Suprapubic skin (tissue), 4 donors: ENCODE data around the gene SHISA9. TPM values are rescaled to one million over a fixed set of nuclear protein-coding genes. Genes with fewer than 3 reads are reported as not detected.

Experiments used
- DNase-seq, 2 donors: peaks; one replicate each; pipeline ENCODE4 v3.0.0-alpha.2; 2019; ENCODE audit warnings: low spot score in 2 of 2
- H3K27ac ChIP-seq: fragments of 200-600 bp; sonication (generic); one replicate; pipeline ENCODE4 v1.5.1; 2019
- H3K27me3 ChIP-seq: fragments of 200-600 bp; sonication (generic); one replicate; pipeline ENCODE4 v1.5.1; 2019
- H3K36me3 ChIP-seq: fragments of 200-600 bp; sonication (generic); one replicate; pipeline ENCODE4 v1.5.1; 2019
- H3K4me1 ChIP-seq: fragments of 200-600 bp; sonication (generic); one replicate; pipeline ENCODE4 v1.5.1; 2019
- H3K4me3 ChIP-seq: fragments of 200-600 bp; sonication (generic); one replicate; pipeline ENCODE4 v1.5.1; 2019; ENCODE audit warnings: mild to moderate bottlenecking
- H3K9me3 ChIP-seq: fragments of 200-600 bp; sonication (generic); one replicate; pipeline ENCODE4 v1.5.1; 2019
- CTCF ChIP-seq, 2 donors: fragments of 200-600 bp in 1 of 2; fragments of 450-650 bp in 1 of 2; sonication (generic) in 1 of 2; IDR thresholded peaks; one replicate each; pipeline ENCODE4 v1.5.1; 2016 to 2019; ENCODE audit warnings: antibody characterized with exemption in 2 of 2, mild to moderate bottlenecking in 1 of 2, moderate library complexity in 1 of 2
- EP300 ChIP-seq: sonication (generic); formaldehyde crosslinking; IDR thresholded peaks from one replicate; pipeline ENCODE4 v1.6.1; 2017; ENCODE audit warnings: antibody characterized with exemption
- POLR2A ChIP-seq, 2 donors: fragments of 450-650 bp; IDR thresholded peaks; one replicate each; pipeline ENCODE4 v1.6.1; 2017; ENCODE audit warnings: antibody characterized with exemption in 2 of 2, mild to moderate bottlenecking in 2 of 2, moderate library complexity in 2 of 2
- POLR2AphosphoS5 ChIP-seq, 3 donors: sonication (generic); formaldehyde crosslinking; IDR thresholded peaks; one replicate each; pipeline ENCODE4 v1.6.1; 2017; ENCODE audit warnings: antibody characterized with exemption in 3 of 3
- WGBS: methylation state at CpG from one replicate; pipeline ENCODE4 v1.1.5; 2018; 5-methylcytosine and 5-hydroxymethylcytosine counted together
- total RNA-seq, 4 donors: library from RNA; depleted of rRNA; stranded (reverse); fragments of >200 nt; gene quantifications; one replicate each; pipeline ENCODE4 v1.1.0, GENCODE V29; 2016

SHISA9 gene
- total RNA-seq, 4 donors from 2014 or later, result 0.26 to 1.9 (median 1.2) TPM

GRCh38 chr16:13165024-13165423, 263.6 kb downstream of the SHISA9 start:
- Histone ChIP-seq H3K36me3 (no peaks in the 10 kb centered on the region), H3K4me1 (no peaks in the 10 kb centered on the region), H3K27me3 (peaks cover 3% of the 10 kb centered on the region), H3K27ac (no peak overlapping the region), H3K4me3 (no peak overlapping the region), H3K9me3 (no peaks in the 10 kb centered on the region)
- no peak for DNase-seq
- TF ChIP-seq POLR2A (IDR thresholded peaks at IDR 0.05) (no peak), CTCF (IDR thresholded peaks at IDR 0.05) (no peak), POLR2AphosphoS5 (IDR thresholded peaks at IDR 0.05) (no peak), EP300 (no peak)
- 77% methylated on average over 1 of the region's 1 CpG for WGBS

- 74% methylated on average over 4 of the region's 4 CpGs for WGBS
These were observed 266.7 kb downstream of the SHISA9 start for GRCh38 chr16:13168091-13168572.

GRCh38 chr16:13171313-13171712, 269.9 kb downstream of the SHISA9 start:
- H3K4me1 ChIP-seq, result no peaks in the 10 kb centered on the region
- WGBS, result 26% methylated on average over 4 of the region's 4 CpGs
- H3K36me3 ChIP-seq, result no peaks in the 10 kb centered on the region
- no peaks in the 10 kb centered on the region for H3K27me3 ChIP-seq
- H3K27ac ChIP-seq, result no peak overlapping the region
- H3K9me3 ChIP-seq, result no peaks in the 10 kb centered on the region
- TF ChIP-seq EP300 (no peak), POLR2A (IDR thresholded peaks at IDR 0.05) (no peak), CTCF (IDR thresholded peaks at IDR 0.05) (no peak), POLR2AphosphoS5 (IDR thresholded peaks at IDR 0.05) (no peak)
- H3K4me3 ChIP-seq, result no peak overlapping the region
- DNase-seq, result no peak

More at GRCh38 chr16:13168091-13168572, 266.7 kb downstream of the SHISA9 start:
- TF ChIP-seq EP300 (no peak), POLR2A (IDR thresholded peaks at IDR 0.05) (no peak), POLR2AphosphoS5 (IDR thresholded peaks at IDR 0.05) (no peak), CTCF (IDR thresholded peaks at IDR 0.05) (no peak)
- no peak for DNase-seq
- no peaks in the 10 kb centered on the region for H3K27me3 ChIP-seq
- H3K27ac ChIP-seq, result no peak overlapping the region
- H3K4me1 ChIP-seq, result no peaks in the 10 kb centered on the region
- H3K4me3 ChIP-seq, result no peak overlapping the region
- H3K9me3 ChIP-seq, result no peaks in the 10 kb centered on the region
- no peaks in the 10 kb centered on the region for H3K36me3 ChIP-seq

- Histone ChIP-seq H3K4me3 (no peak overlapping the region), H3K27me3 (peaks cover 6% of the 10 kb centered on the region), H3K4me1 (no peaks in the 10 kb centered on the region), H3K9me3 (no peaks in the 10 kb centered on the region), H3K27ac (no peak overlapping the region), H3K36me3 (no peaks in the 10 kb centered on the region)
- 36% methylated on average over 3 of the region's 3 CpGs for WGBS
- no peak for DNase-seq
- no peak for TF ChIP-seq POLR2AphosphoS5 (IDR thresholded peaks at IDR 0.05)
These were observed 275.3 kb downstream of the SHISA9 start for GRCh38 chr16:13176711-13177110.

GRCh38 chr16:13178318-13178717, 276.9 kb downstream of the SHISA9 start:
- H3K4me1 ChIP-seq, result no peaks in the 10 kb centered on the region
- H3K27me3 ChIP-seq, result peaks cover 6% of the 10 kb centered on the region
- TF ChIP-seq POLR2A (IDR thresholded peaks at IDR 0.05), result no peak
- no peak for TF ChIP-seq POLR2AphosphoS5 (IDR thresholded peaks at IDR 0.05)
- TF ChIP-seq EP300, result no peak
- TF ChIP-seq CTCF (IDR thresholded peaks at IDR 0.05), result no peak
- H3K36me3 ChIP-seq, result no peaks in the 10 kb centered on the region
- 31% methylated on average over 8 of the region's 8 CpGs for WGBS
- DNase-seq, result no peak
- H3K4me3 ChIP-seq, result no peak overlapping the region
- no peaks in the 10 kb centered on the region for H3K9me3 ChIP-seq
- H3K27ac ChIP-seq, result no peak overlapping the region

- no peak for TF ChIP-seq CTCF (IDR thresholded peaks at IDR 0.05)
- TF ChIP-seq POLR2AphosphoS5 (IDR thresholded peaks at IDR 0.05), result no peak
- TF ChIP-seq EP300, result no peak
- no peak for TF ChIP-seq POLR2A (IDR thresholded peaks at IDR 0.05)
- WGBS, result 60% methylated on average over 3 of the region's 3 CpGs
- H3K9me3 ChIP-seq, result no peaks in the 10 kb centered on the region
- H3K4me1 ChIP-seq, result no peaks in the 10 kb centered on the region
- H3K27me3 ChIP-seq, result peaks cover 6% of the 10 kb centered on the region
- DNase-seq, result no peak
- H3K36me3 ChIP-seq, result no peaks in the 10 kb centered on the region
- no peak overlapping the region for H3K4me3 ChIP-seq
- no peak overlapping the region for H3K27ac ChIP-seq
These were observed 280.0 kb downstream of the SHISA9 start for GRCh38 chr16:13181432-13181831.
